ENCODE data around the gene CAPRIN1. TPM values are rescaled to one million over a fixed set of nuclear protein-coding genes. Genes with fewer than 3 reads are reported as not detected.
"Not testable (repeated sequence)": the region's sequence is repeated elsewhere in the genome, so short reads cannot be mapped to it uniquely, and the experiment has no call there.

Gene CAPRIN1
- total RNA-seq, 2 experiments from 2014 or later, result 202 to 221 TPM

DNA sequence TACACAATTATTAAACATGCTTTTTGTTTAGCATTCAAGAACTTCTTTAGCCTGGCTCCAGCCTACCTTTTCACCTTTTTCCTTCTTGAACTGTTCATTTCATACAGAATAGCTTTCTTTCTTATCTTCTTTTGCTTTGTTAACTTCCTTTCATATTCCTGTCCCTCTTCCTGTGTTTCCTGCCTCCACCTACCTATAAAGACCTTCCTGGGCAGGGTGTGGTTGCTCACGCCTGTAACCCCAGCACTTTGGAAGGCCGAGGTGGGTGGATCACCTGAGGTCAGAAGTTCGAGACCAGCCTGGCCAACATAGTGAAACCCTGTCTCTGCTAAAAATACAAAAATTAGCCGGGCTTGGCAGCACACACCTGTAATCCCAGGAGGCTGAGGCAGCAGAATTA, 22.9 kb downstream of the CAPRIN1 start:
- Mint-ChIP-seq H3K4me3 (no peak overlapping the region), H3K4me1 (peaks cover 39% of the 10 kb centered on the region), H3K27me3 (no peaks in the 10 kb centered on the region), H3K36me3 (ENCODE audit: low read depth) (peaks cover 64% of the 10 kb centered on the region), H3K27ac (peak overlapping the region; percentile 21), H3K9me3 (no peaks in the 10 kb centered on the region)
- CTCF ChIA-PET, result interaction anchor here (0.6 to 0.8 kb wide), 5 partner anchors 10 to 176 kb away, joined by 3 to 5 read pairs (median 4); no protein-coding TSS in a partner anchor
- no peak for DNase-seq
- POLR2A ChIA-PET, result no interaction called here

DNA sequence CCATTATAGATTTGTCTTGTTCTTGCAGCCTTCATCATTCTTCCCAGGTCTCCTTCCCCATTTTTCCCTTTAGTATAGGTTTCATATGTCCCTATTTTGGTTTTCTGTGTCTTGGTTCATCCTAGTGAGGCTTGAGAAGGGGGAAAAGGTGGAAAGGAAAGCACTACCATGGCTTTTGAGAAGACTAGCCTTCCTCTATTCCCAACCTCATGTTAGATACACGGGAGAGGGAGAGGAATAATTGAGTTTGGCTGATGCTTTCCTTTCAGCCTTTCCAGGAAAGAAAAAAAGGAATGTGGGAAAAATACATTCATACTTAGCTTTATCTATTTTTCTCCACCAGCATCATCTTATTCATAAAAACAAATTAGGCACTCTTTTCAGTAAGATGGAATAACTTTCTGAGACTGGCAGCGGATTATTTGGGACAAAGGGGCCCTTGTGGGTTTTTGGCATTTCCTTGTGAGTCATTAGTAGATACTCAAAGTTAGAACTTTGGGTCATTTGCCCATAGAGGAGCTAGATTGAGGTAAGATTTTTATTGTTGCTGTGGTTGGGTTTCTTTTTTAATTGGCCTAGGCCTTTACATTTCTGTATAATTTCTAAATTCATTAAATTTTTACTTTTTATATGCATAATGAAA, 23.8 kb downstream of the CAPRIN1 start:
- POLR2A ChIA-PET, result no interaction called here

DNA sequence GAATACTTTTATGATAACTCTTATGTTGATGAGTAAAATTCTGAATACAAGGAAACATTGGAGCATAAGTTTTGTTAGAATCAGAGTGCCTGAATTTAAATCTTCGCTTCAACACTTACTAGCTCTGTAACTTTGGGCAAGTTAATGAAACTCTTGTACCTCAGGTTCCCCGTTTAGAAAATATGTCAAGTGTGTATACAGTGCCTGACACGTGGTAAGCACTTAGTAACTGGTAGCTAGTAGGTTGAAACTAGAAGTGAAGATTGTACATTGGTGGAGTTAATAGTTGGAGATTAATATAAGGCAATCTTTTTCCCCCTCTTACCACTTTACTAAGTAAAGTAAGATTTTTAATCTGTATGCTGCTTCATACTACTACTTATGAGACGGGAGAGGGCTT, 29.1 kb downstream of the CAPRIN1 start:
- Mint-ChIP-seq H3K27ac (no peak overlapping the region), H3K4me1 (peaks cover 11% of the 10 kb centered on the region), H3K27me3 (no peaks in the 10 kb centered on the region), H3K36me3 (ENCODE audit: low read depth) (peaks cover 65% of the 10 kb centered on the region), H3K9me3 (no peaks in the 10 kb centered on the region), H3K4me3 (no peak overlapping the region)
- CTCF ChIA-PET, result interaction anchor here (0.7 to 2.1 kb wide), 10 partner anchors 8 to 350 kb away, joined by 3 to 7 read pairs (median 3); no protein-coding TSS in a partner anchor
- DNase-seq, result no peak
- POLR2A ChIA-PET, result no interaction called here

More for the DNA sequence above, 23.8 kb downstream of the CAPRIN1 start:
- DNase-seq, result no peak
- H3K9me3 Mint-ChIP-seq, result no peaks in the 10 kb centered on the region
- H3K4me3 Mint-ChIP-seq, result no peak overlapping the region
- H3K27me3 Mint-ChIP-seq, result no peaks in the 10 kb centered on the region
- no peak overlapping the region for H3K27ac Mint-ChIP-seq
- CTCF ChIA-PET, result interaction anchor here (0.6 to 1.1 kb wide), 3 partner anchors 23 to 321 kb away, joined by 3 to 5 read pairs (median 4); no protein-coding TSS in a partner anchor
- H3K36me3 Mint-ChIP-seq (ENCODE audit: low read depth), result peaks cover 64% of the 10 kb centered on the region
- peaks cover 33% of the 10 kb centered on the region for H3K4me1 Mint-ChIP-seq

DNA sequence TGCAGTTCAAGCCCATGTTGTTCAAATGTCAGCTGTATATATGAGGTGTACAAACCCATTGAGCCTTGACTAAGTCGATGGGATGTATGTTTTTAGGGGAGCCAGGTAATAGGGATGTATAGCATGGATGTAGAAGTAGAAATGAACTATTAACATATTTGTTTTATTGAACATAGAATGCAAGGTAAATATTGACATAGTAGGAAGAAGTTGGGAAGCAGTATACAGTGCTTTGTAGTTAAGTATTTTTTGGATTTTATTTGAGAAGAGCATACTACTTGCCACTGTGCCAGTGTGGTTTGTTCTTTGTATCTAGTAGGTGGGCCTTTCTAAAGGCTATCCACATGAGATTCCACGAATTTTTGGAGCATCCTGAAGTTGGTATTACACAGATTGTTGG, 33.1 kb downstream of the CAPRIN1 start:
- peak overlapping the region; percentile 61 for H3K27ac Mint-ChIP-seq
- ChIA-PET CTCF (interaction anchor here (0.6 kb wide), 1 partner anchor 22 kb away, joined by 5 read pairs; no protein-coding TSS in a partner anchor), POLR2A (no interaction called here)
- no peak overlapping the region for H3K4me3 Mint-ChIP-seq
- DNase-seq, result no peak
- peaks cover 64% of the 10 kb centered on the region for H3K36me3 Mint-ChIP-seq (ENCODE audit: low read depth)
- H3K27me3 Mint-ChIP-seq, result no peaks in the 10 kb centered on the region
- H3K9me3 Mint-ChIP-seq, result no peaks in the 10 kb centered on the region
- H3K4me1 Mint-ChIP-seq, result peaks cover 15% of the 10 kb centered on the region

DNA sequence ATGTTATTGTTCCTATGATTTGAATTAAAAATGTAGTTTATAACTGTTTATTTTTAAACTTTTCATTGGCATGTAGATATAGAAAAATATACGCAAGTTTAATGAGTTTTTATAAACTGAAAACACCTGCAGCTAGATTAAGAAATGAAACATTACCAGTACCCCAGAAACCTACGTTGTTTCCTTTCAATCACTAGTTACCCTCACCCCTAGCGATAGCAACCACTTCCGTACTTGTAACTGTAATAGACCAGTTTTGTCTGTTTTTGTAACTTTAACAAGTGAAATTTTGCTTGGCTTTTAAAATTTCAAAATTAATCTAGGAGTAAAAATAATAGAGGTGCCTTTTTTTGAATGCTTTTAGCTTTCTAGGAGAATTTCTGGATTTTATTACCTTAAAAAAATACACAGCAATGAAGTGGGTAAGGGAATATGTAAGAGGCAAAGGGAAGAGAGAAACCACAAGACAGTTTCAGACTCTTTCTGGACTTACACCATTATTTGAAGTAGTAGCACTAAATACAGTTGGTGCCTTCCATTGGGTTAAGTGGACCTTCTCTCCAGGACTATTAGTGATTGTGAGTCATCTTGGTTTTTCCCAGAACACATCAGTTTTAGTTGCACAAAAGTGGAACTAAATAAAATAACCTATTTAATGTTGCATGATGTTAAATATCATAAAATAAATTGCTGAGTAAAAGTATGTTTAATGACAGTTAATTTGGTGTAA, 35.2 kb downstream of the CAPRIN1 start:
- ChIA-PET CTCF (interaction anchor here (0.8 to 1.9 kb wide), 3 partner anchors 9 to 16 kb away, joined by 4 to 10 read pairs (median 6); no protein-coding TSS in a partner anchor), POLR2A (no interaction called here)
- Mint-ChIP-seq H3K27ac (peak overlapping the region; percentile 85), H3K27me3 (no peaks in the 10 kb centered on the region), H3K4me1 (peaks cover 15% of the 10 kb centered on the region), H3K36me3 (ENCODE audit: low read depth) (peaks cover 64% of the 10 kb centered on the region), H3K4me3 (peak overlapping the region; percentile 32), H3K9me3 (no peaks in the 10 kb centered on the region)
- DNase-seq, result no peak

DNA sequence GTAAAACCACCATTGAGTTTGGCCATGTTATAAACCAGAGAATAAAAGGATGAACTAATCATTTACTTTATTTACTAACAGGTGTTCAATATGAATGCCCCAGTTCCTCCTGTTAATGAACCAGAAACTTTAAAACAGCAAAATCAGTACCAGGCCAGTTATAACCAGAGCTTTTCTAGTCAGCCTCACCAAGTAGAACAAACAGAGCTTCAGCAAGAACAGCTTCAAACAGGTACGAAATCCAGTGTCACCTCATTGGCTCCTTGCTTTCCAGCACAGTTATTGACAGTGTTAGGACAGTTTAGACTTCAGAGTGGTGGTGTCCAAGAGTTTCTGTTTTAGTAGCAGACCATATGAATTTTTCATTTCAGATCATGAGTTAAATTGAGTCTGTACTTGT, 40.3 kb downstream of the CAPRIN1 start:
- Mint-ChIP-seq H3K4me1 (peaks cover 3% of the 10 kb centered on the region), H3K27me3 (no peaks in the 10 kb centered on the region), H3K9me3 (no peaks in the 10 kb centered on the region), H3K27ac (no peak overlapping the region), H3K36me3 (ENCODE audit: low read depth) (peaks cover 59% of the 10 kb centered on the region), H3K4me3 (no peak overlapping the region)
- CTCF ChIA-PET, result interaction anchor here (1.4 kb wide), 1 partner anchor 15 kb away, joined by 3 read pairs; no protein-coding TSS in a partner anchor
- DNase-seq, result no peak
- POLR2A ChIA-PET, result no interaction called here

DNA sequence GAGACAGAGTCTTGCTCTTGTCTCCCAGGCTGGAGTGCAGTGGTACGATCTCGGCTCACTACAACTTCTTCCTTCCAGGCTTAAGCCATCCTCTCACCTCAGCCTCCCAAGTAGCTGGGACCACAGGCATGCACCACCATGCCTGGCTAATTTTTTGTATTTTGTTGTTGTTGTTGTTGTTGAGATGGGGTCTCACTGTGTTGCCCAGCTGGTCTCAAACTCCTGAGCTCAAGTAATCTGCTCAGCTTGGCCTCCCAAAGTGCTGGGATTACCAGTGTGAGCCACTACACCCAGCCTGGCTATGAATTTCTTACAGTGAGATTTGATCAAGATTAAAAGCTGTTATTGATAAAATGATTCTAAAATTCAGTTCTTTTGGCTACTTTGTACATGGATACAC, 43.4 kb downstream of the CAPRIN1 start:
- DNase-seq, H3K4me3 Mint-ChIP-seq, H3K27me3 Mint-ChIP-seq, POLR2A ChIA-PET, H3K4me1 Mint-ChIP-seq, H3K27ac Mint-ChIP-seq, H3K9me3 Mint-ChIP-seq: not testable (repeated sequence)
- CTCF ChIA-PET, result interaction anchor here (0.7 to 1.8 kb wide), 3 partner anchors 8 to 39 kb away, joined by 3 to 4 read pairs (median 4); no protein-coding TSS in a partner anchor
- peaks cover 70% of the 10 kb centered on the region for H3K36me3 Mint-ChIP-seq (ENCODE audit: low read depth)

DNA sequence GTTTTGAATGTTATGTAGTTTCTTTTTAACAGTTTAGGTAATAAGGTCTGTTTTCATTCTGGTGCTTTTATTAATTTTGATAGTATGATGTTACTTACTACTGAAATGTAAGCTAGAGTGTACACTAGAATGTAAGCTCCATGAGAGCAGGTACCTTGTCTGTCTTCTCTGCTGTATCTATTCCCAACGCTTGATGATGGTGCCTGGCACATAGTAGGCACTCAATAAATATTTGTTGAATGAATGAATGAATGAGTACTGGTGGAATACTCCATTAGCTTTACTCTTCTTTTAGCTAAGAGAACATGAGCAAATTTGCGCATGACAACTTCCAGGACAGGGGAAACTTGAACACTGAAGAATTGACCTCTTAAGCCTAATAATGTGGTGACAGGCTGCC, 47.3 kb downstream of the CAPRIN1 start:
- no peaks in the 10 kb centered on the region for H3K27me3 Mint-ChIP-seq
- H3K4me3 Mint-ChIP-seq, result no peak overlapping the region
- no peaks in the 10 kb centered on the region for H3K9me3 Mint-ChIP-seq
- ChIA-PET CTCF (interaction anchor here (0.9 to 1.7 kb wide), 3 partner anchors 18 to 31 kb away, joined by 3 to 5 read pairs (median 3); no protein-coding TSS in a partner anchor), POLR2A (interaction anchor here (0.5 kb wide), 1 partner anchor 538 kb away, joined by 5 read pairs; no protein-coding TSS in a partner anchor)
- H3K4me1 Mint-ChIP-seq, result peaks cover 5% of the 10 kb centered on the region
- H3K36me3 Mint-ChIP-seq (ENCODE audit: low read depth), result peaks cover 57% of the 10 kb centered on the region
- H3K27ac Mint-ChIP-seq, result no peak overlapping the region
- no peak for DNase-seq

DNA sequence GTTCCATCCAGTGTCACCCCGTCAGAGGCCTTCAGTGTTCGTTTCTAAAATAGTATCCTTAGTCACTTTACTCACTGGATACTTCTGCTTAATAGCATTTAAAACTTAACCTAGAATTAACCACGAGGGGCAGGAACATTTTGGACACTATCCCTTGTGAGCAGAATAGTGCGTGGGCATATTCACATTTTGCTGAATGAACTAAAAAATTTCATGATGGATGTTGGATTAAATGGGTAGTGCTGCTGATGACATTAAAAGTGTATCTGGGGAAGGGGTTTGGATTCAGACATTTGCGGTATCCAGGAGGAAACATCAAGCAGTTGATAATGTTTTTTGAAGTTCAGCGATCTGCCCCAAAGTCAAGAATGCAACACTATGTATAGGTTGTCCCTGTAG, 53.1 kb downstream of the CAPRIN1 start:
- Mint-ChIP-seq H3K4me1 (peaks cover 51% of the 10 kb centered on the region), H3K36me3 (ENCODE audit: low read depth) (peaks cover 27% of the 10 kb centered on the region), H3K27me3 (no peaks in the 10 kb centered on the region), H3K9me3 (no peaks in the 10 kb centered on the region), H3K4me3 (peak overlapping the region; percentile 87), H3K27ac (peak overlapping the region; percentile 99)
- DNase-seq, result no peak
- ChIA-PET CTCF (interaction anchor here (0.6 to 1.9 kb wide), 5 partner anchors 10 to 114 kb away, joined by 3 to 7 read pairs (median 4); no protein-coding TSS in a partner anchor), POLR2A (interaction anchor here (1.9 kb wide), 1 partner anchor 54 kb away, joined by 10 read pairs; the partner anchor contains the start of gene CAPRIN1)

DNA sequence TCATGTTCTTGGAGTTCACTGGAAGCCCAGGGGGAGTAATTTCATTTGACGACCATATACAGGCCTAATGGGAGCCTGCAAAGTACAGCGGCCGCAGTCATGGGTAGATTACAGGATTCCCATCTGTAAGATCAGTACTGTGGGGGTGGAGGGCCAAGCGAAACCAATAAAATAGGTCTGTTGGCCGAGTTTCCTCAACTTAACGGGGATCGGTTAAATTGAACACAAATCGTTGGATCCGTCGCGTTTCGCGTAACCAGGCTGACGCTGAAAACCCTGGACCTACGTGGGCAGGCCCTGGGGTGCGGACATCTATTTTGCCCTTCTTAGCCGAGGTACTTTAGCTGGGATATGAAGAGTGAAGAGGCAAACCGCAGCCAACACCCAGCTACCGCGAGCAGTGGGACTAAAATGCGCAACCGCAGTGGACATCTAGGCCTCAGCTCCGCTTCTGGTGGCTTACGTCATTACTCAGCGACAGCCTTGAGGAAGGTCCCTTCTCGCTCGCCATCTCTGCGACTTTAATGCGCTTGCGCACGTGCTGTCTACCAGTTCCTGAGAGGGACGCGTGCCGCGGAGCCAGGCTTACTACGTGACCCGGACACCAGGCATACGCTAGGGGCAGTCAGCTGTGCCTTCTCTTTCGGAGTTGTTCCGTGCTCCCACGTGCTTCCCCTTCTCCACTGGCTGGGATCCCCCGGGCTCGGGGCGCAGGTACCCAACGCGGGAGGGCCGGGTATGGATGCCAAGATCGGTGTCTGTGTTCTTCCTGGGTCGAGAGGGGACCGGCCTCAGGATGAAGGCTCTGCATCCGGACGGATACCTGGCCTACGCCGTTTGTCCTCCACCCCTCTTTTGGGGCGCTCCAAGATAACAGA, 53.8 kb downstream of the CAPRIN1 start, which contains the start of gene NAT10:
NAT10 (plus strand) TSS at position 551 of the 878 bp plus-strand sequence. CDS start 2,597 bp downstream, outside the sequence.
- Mint-ChIP-seq H3K4me1 (peaks cover 51% of the 10 kb centered on the region), H3K9me3 (no peaks in the 10 kb centered on the region), H3K27me3 (no peaks in the 10 kb centered on the region), H3K36me3 (ENCODE audit: low read depth) (peaks cover 29% of the 10 kb centered on the region), H3K27ac (peak within 1 kb of the TSS; percentile 99), H3K4me3 (peak within 1 kb of the TSS; percentile 87)
- DNase-seq, result peak; percentile 98
- ChIA-PET CTCF (interaction anchor here (0.6 to 2.1 kb wide), 8 partner anchors 10 to 114 kb away, joined by 3 to 7 read pairs (median 4); no protein-coding TSS in a partner anchor), POLR2A (interaction anchor here (0.5 to 1.9 kb wide), 2 partner anchors 54 to 906 kb away, joined by 3 to 10 read pairs; partner anchors contain the start of gene CAPRIN1)

DNA sequence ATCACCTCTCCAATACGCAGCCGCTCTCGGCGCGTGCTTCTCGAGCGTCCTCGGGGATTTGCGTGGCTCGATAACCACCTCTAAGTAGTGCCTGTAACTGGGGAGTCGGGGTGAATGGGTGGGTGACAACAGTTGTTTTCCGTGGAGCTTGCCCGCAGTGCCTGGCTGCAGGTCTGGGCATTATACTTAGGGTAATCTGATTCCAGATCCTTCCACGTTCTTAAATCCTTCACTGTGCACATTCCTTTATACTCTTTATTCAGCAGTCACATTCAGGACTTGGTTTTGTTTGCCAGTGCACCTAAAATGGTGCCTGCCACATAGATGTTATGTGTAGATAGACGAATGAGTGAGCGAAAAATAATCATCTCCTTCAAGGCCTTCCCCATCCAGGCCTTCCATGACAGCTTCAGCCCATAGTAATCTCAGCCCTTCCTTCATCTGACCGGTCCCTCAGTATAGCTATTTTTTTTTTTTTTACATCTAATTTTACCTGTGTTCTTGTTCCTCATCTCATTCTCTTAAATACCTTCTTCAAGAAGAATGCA, 54.5 kb downstream of the CAPRIN1 start:
- DNase-seq, result no peak
- POLR2A ChIA-PET, result interaction anchor here (0.5 to 1.9 kb wide), 2 partner anchors 55 to 905 kb away, joined by 3 to 10 read pairs; partner anchors contain the start of gene CAPRIN1
- no peaks in the 10 kb centered on the region for H3K9me3 Mint-ChIP-seq
- H3K27me3 Mint-ChIP-seq, result no peaks in the 10 kb centered on the region
- CTCF ChIA-PET, result interaction anchor here (0.6 to 2.1 kb wide), 10 partner anchors 9 to 236 kb away, joined by 3 to 7 read pairs (median 4); no protein-coding TSS in a partner anchor
- H3K4me3 Mint-ChIP-seq, result peak overlapping the region; percentile 87
- H3K27ac Mint-ChIP-seq, result peak overlapping the region; percentile 99
- peaks cover 51% of the 10 kb centered on the region for H3K4me1 Mint-ChIP-seq
- H3K36me3 Mint-ChIP-seq (ENCODE audit: low read depth), result peaks cover 26% of the 10 kb centered on the region

All from activated CD4-positive, alpha-beta T cell treated with anti-CD3 and anti-CD28 coated beads, Interleukin-2, amount 10 ng/mL, durations not matched to agents 7 days and 5 days (primary cell).